AG09309 (cell line): Measurements from ENCODE around the gene ZNF281.
"Not testable (repeated sequence)": the region's sequence is repeated elsewhere in the genome, so short reads cannot be mapped to it uniquely, and the experiment has no call there.

Experiments used
- DNase-seq: peaks from one replicate; pipeline ENCODE4 v3.0.0-alpha.2; 2010; ENCODE audit warnings: low read depth
- H3K4me3 ChIP-seq: 2 replicates; pipeline ENCODE4 v1.5.1; 2011; ENCODE audit warnings: mild to moderate bottlenecking, low read depth, low read length, moderate library complexity; ENCODE audit not compliant: control insufficient read depth
- TF ChIP-seq, protein P1 (sequence below): IDR thresholded peaks from 2 replicates; pipeline ENCODE4 v1.5.1; 2011; ENCODE audit warnings: mild to moderate bottlenecking, low read depth, low read length, inconsistent platforms; ENCODE audit not compliant: insufficient read depth, control insufficient read depth; ENCODE audit errors: missing control alignments

The ZNF281 gene

DNA sequence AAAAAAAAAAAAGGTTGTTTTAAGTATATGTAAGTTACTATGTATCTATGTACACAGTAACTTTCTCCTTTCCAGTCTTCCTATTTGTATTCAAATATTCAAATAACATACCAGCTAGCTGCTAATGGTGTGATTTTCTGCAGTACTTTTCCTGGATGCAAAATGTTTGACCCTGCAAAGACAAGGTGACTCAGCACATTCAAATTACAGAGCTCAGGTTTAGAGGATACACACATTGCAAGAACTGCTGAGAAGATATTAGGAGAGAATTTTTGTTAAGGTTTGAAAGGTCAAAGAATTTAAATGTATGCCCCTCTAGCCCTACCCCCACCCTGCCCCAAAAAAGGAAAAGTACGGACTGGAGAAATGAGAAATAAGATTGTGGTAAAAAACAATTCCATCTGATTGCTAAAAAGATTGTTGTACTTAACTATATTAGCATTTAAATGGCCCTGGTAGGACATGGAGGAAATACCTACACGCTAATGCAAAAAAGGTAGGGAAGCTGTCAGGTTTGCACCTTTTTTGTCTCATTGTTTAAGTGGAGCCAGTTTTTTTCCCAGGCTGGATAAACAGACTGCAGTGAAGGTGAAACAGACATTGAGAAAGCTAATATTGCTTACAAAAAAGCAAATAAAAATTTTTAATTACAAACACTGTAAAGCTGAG lies 45.6 kb downstream of the ZNF281 start:
- no peak for DNase-seq
- TF ChIP-seq, protein P1, sequence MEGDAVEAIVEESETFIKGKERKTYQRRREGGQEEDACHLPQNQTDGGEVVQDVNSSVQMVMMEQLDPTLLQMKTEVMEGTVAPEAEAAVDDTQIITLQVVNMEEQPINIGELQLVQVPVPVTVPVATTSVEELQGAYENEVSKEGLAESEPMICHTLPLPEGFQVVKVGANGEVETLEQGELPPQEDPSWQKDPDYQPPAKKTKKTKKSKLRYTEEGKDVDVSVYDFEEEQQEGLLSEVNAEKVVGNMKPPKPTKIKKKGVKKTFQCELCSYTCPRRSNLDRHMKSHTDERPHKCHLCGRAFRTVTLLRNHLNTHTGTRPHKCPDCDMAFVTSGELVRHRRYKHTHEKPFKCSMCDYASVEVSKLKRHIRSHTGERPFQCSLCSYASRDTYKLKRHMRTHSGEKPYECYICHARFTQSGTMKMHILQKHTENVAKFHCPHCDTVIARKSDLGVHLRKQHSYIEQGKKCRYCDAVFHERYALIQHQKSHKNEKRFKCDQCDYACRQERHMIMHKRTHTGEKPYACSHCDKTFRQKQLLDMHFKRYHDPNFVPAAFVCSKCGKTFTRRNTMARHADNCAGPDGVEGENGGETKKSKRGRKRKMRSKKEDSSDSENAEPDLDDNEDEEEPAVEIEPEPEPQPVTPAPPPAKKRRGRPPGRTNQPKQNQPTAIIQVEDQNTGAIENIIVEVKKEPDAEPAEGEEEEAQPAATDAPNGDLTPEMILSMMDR, result no peak
- H3K4me3 ChIP-seq, result no peak overlapping the region

- DNase-seq, result no peak
- TF ChIP-seq, protein P1, result no peak
- H3K4me3 ChIP-seq, result no peak overlapping the region
Measured at GRCh38 chr1:200363264-200363933, 46.4 kb downstream of the ZNF281 start.

- TF ChIP-seq, protein P1, result no peak
- no peak overlapping the region for H3K4me3 ChIP-seq
- no peak for DNase-seq
Measured at GRCh38 chr1:200362421-200362820, 47.4 kb downstream of the ZNF281 start.

- DNase-seq, result peak; percentile 57
- H3K4me3 ChIP-seq, result no peak overlapping the region
- TF ChIP-seq, protein P1, result no peak
Measured at GRCh38 chr1:200359610-200360163, 50.1 kb downstream of the ZNF281 start.

- DNase-seq, H3K4me3 ChIP-seq: not testable (repeated sequence)
Measured at GRCh38 chr1:200357925-200358324, 51.9 kb downstream of the ZNF281 start.

DNA sequence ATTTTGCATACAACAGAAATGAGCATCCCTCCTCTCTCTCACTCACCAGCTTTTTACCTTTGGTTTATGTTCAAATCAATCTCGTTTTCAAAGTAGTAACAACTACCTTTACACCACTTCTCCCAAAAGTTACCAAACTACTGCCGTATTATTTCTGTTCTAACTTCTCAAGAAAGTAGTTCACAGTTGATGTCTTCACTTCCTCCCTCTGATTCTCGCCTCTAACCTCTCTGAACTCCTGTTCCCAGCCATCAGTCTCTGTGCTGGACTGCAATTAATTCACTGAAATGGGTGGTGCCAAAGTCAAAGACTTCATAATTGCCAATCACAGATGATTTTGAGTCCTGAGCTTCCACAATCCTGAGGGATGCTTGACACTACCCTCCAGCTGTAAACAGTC lies 54.0 kb downstream of the ZNF281 start:
- no peak for DNase-seq
- TF ChIP-seq, protein P1, result no peak
- no peak overlapping the region for H3K4me3 ChIP-seq
